HG02981 (cell line): Measurements from ENCODE around the gene OSBPL2.

Experiments used
- ATAC-seq: cut with Tn5 transposase; IDR thresholded peaks from one replicate; pipeline ENCODE4 v1.9.1; 2021; ENCODE audit warnings: mild to moderate bottlenecking, moderate library complexity; ENCODE audit not compliant: unreplicated experiment

Gene OSBPL2

DNA sequence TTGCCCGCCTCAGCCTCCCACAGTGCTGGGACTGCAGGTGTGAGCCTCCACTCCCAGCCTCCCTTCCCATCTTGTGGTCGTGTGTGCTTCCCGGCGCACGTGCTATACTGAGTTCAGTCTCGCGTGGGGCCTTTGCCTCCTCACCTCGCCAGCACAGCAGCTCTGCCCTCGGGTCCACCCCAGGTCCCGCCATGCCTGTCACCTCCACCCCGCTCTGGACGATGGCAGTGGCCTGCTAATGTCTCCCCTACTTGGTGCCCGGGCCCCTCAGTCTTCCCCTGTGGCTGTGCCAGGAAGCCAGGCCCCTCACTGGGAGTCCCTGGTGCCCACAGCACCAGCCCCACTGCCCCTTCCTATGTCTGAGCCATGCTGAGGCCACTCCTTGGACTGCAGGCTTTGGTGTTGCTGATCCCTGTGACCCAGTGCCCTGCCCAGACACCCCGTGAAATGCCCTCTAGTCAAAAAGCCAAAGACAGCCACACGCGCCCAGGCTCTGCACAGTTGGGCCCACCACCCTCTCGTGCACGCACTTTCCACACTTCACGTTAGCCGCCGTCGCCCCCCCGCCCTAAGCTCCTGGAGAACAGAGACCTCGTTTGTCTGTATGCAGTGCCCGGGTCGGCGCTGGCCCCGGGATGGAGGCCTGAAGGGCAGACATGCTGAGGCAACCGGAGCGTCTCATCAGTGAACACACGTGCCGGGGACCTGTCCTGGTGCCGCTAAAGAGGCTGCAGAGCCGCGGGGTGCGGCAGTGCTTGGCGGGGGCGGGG is 32.5 kb upstream of the OSBPL2 start:
- ATAC-seq, result no peak

- ATAC-seq, result no peak
These were observed 31.9 kb upstream of the OSBPL2 start for GRCh38 chr20:62206388-62206775.

GRCh38 chr20:62208061-62208794 is 30.1 kb upstream of the OSBPL2 start:
- ATAC-seq, result no peak

GRCh38 chr20:62208795-62209755 is 29.2 kb upstream of the OSBPL2 start:
- no peak for ATAC-seq

DNA sequence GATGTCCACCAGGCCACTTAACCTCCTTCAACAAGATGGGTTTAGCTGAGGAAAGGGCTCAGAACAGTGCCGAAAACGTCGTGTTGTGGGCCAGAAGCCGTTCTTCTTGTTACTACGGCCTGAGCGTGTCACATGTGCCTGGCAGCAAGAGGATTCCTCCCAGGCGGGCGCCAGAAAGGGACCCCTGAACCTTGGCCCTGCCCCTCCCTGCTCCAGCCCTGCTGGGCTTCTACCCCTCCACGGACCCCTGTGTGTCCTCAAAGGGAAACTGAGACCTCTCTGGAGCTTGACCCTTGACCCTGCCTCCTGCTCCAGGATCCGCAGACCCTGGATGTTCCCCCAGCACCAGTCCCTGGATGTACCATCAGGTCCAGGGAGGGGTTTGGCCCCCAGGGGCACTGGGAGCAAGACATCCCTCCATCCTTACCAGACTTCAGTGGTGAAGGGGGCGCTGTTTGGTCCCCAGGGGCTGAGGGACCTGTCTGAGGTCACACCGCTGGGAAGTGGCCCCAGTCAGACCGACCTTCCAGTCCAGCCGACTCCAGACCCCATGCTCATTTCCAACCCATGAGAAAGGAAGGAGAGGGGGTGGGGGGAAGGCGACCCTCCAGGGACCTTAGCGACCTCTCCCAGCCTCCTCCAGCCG is 28.3 kb upstream of the OSBPL2 start:
- ATAC-seq, result no peak

- no peak for ATAC-seq
These were observed 27.8 kb upstream of the OSBPL2 start for GRCh38 chr20:62210496-62210855.

- no peak for ATAC-seq
These were observed 27.1 kb upstream of the OSBPL2 start for GRCh38 chr20:62211216-62211615.

DNA sequence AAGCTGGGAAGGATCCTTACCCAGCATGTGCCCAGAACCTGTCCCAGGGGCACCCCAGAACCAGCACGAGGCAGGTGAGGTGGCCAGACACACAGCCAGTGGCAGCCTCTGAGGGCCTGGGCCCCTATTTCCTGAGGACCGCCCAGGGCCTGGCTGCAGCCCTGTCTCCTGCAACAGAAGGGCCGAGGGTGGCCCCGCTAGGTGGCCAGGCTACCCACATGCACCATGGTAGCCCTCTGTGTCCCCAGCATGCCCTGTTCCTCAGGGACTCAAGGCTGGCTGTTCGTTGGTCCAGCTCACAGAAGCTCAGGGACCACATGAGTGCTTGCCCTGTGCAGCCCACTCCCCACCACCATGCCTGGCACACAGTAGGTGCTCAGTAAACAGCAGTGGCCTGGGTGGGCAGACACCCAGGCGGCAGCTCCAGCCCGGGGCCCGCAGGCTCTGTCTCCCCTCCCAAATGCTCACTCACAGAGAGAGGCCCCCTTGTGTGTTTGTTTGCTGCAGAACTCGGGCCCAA is 26.5 kb upstream of the OSBPL2 start:
- ATAC-seq, result no peak

DNA sequence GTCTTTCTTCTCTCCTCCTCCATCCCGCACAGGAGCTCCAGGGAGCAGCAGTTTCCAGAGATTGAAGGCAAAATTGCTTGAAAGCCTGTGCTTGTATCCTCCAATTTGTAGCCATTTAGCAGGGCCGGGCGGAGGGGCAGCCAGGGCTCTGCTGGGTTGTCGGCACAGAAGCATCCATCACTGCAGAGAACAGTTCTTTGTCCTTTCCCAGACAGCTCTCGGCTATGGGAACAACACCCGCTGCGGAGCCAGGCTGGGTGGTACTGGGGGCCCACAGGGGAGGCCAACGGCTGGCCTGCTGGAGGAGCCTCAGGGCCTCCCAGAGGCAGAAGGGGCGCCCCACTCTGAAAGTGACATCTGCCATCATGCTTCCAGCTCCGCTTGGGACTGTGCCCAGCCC is 26.0 kb upstream of the OSBPL2 start:
- ATAC-seq, result no peak

DNA sequence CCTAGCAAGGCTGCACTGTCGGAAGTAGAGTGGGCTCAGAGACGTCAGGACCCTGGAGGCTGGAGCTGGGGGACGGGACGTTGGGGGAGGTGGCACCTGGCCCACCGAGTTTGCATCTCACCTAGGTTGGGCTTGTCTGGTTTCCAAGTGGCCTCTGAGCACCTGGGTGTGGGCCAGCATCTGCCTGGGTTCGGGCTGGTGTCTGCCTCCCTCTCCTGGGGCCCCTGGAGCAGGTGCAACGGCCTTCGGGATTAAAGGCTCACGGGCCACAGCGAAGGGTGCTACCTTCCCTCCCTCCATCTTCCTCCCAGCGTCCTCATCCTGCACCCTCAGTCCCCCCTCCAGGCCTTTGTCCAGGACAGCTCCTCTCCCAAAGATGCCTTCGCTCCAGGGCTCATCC is 24.3 kb upstream of the OSBPL2 start:
- no peak for ATAC-seq

DNA sequence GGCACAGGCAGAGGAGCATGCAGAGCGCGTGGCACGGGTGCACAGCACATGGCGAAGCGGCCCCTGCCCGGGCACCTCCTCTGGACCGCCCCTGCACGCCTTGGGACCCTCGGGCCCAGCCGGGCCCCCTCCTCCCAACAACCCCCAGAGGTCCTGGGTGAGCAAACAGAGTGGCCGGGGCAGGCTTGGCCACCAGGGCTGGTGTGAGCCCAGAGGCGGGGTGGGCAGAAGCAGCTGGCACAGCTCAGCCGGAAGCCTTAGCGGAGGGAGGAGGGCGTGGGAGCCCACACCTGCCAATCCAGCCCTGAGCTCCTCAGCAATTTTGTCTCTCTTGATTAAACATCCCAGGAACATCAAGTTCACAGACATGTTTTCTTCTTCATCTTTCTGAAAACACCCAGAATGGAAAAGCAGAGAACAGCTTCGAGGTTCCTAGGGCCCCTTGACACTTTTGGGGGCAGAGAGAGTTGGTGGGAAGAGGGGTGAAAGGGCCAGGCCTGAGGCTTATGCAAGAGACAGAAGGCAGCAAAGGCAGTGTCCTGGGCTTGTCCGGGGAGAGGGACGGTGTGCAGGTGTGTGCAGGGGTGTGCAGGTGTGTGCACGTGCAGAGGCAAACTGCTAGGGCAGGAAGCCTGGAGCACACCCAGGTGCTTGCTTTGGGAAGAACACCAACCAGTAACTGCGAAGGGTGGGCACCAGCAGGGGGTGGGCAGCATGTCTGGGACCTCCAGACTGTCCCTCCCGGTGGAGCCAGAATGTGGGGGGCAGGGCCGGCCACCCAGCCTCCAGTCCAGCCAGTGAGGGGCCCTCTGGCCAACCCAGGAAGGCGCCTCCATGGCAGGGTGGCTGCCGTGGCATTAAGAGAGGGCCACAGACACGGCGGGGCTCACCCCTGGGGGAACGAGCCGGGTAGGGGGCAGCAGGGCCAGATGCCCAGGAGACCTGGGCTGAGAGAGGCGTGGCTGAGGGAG is 23.0 kb upstream of the OSBPL2 start:
- no peak for ATAC-seq

- no peak for ATAC-seq
These were observed 22.2 kb upstream of the OSBPL2 start for GRCh38 chr20:62215991-62216635.

DNA sequence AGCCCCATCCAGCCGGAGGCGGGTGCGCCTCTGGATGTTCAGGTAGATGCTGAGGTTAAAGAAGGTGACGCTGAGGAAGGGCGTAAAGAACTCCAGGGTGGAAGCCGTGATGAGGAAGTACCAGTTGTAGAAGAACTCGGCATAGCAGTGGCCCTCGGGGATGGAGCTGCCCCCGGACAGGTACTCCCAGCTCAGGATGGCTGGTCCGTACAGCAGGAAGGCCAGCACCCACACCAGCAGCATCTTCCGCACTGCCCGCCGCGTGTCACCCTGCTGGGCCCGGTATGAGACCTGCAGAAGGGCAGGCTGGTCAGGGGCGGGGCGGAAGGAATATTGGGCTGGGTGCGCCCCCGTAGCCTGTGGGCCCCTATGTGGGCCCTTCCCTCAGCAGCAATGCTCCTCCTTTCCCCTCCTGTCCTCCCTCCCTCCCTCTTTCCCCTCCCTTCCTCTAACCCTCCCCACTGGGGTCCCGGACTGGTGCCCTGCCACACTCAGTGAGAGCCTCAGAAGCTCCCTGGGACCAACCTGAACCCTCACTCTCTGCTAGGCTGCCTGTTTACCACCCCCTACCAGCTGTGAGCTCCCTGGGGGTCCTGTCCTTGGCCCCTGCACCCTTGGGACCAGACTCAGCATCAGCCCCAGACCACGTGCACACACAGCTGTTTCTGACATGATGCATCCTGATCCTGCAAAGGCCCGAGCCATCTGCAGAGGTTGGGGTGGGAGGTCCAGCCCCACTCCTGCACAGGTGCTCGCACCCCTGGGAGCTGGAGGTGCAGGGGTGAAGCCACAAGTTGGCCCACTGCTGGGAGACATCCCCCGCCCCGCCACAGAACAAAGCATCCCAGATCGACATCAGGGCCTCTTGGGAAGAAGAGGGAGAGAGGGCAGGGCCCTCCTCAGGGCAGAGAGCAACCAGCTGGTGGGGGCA is 21.4 kb upstream of the OSBPL2 start:
- no peak for ATAC-seq

DNA sequence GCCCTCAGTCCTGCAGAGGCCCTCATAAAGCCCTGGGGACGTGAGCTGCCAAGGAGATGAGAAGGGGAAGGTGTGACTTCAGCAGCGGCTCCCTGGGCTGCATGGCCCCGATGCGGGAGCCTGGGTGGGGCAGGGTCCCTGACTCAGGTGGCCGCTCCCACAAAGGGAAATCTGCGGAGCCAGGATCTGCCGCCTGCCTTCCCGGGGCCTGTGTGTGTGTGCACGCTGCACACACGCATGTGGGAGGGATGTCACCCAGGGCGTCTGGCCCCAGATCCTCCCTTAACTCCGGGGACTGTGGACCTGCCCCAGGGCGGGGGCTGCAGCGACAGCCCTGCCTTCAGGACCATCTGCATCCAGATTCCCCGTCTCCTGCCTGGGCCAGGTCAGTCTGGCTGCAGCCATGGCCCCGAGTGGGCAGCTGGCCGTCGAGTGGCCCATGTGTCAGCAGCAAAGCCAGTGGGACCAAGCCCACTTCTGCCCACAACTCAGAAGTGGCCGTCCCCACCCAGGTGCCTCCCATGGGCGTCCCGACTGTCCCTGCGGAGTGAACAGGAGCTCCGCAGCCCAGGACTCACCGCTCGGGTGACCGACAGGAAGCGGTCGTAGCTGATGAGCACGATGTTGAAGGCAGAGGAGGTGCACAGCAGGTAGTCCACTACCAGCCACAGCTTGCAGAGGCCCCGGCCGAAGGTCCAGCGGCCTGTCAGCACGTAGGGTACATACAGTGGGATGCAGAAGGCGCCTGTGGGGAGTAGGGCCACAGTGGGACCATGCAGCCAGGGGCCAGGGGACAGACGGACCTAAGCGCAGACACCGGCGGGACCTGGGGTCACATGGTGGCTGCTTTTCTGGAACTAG is 20.2 kb upstream of the OSBPL2 start:
- ATAC-seq, result no peak

- no peak for ATAC-seq
These were observed 19.0 kb upstream of the OSBPL2 start for GRCh38 chr20:62219101-62219991.
